GM12878 (cell line): ENCODE results near the gene GABPB2. TPM values are rescaled to one million over a fixed set of nuclear protein-coding genes. Genes with fewer than 3 reads are reported as not detected.
A peak's percentile ranks its signal among the peaks of the same experiment; 100 is the strongest.

Experiments used
- ATAC-seq: fragments of 200-7000 bp; cut with Tn5 transposase; 3 replicates; pipeline ENCODE4 v1.9.1; 2020; ENCODE audit warnings: mild to moderate bottlenecking, moderate library complexity
- BruUV-seq: library from RNA; stranded (reverse); fragments of 400-500 nt; replicated peaks from 2 replicates; lab custom pipeline; 2021; lab: Mats Ljungman, UMichigan
- CTCF ChIA-PET: fragments of 300-600 bp; sonication (Branson Sonifier 250); formaldehyde crosslinking; extraction: SDS; loops from one replicate; lab custom pipeline; 2021; ENCODE audit warnings: inconsistent platforms; lab: Yijun Ruan, JAX
- POLR2A ChIA-PET: fragments of 350-600 bp; formaldehyde crosslinking; extraction: SDS; loops from one replicate; lab custom pipeline; 2021; ENCODE audit warnings: inconsistent platforms; lab: Charles Lee
- RAD21 ChIA-PET: fragments of 300-600 bp; sonication (Branson Sonifier 250); formaldehyde crosslinking; loops from one replicate; lab custom pipeline; 2023; ENCODE audit warnings: antibody characterized with exemption; ENCODE audit not compliant: unreplicated experiment; lab: Charles Lee
- SMC1A ChIA-PET: fragments of 300-600 bp; sonication (Branson Sonifier 250); formaldehyde crosslinking; loops from one replicate; lab custom pipeline; 2023; ENCODE audit not compliant: unreplicated experiment, uncharacterized antibody; lab: Charles Lee
- DNase-seq: peaks from one replicate; pipeline ENCODE4 v3.0.0-alpha.2; 2011; ENCODE audit warnings: low read depth, low spot score
- FAIRE-seq: peaks from 3 replicates; lab custom pipeline; 2011; peaks lifted over from hg19 to GRCh38; lab: Jason Lieb, UNC
- H2AFZ ChIP-seq: 2 replicates; pipeline ENCODE4 v1.6.0; 2011; ENCODE audit warnings: low read depth, low read length, control low read depth; ENCODE audit not compliant: control insufficient read depth
- H3K27ac ChIP-seq: 2 replicates; pipeline ENCODE4 v1.5.1; 2011; ENCODE audit warnings: control low read depth; ENCODE audit not compliant: control insufficient read depth, insufficient read depth
- H3K27me3 ChIP-seq, 2 experiments: replicated peaks in 1 of 2; 2 replicates each; pipeline versions ENCODE4 v1.6.0 to v1.6.1; 2011; ENCODE audit warnings: low read length in 1 of 2; ENCODE audit not compliant: control insufficient read depth in 2 of 2, insufficient read depth in 2 of 2
- H3K36me3 ChIP-seq, 2 experiments: 2 replicates each; pipeline ENCODE4 v1.5.1; 2011; ENCODE audit warnings: low read length in 1 of 2; ENCODE audit not compliant: control insufficient read depth in 2 of 2, insufficient read depth in 2 of 2
- H3K4me1 ChIP-seq: 2 replicates; pipeline ENCODE4 v1.6.1; 2011; ENCODE audit warnings: mild to moderate bottlenecking, low read length, moderate library complexity, mixed read lengths; ENCODE audit not compliant: control insufficient read depth, insufficient read depth
- H3K4me2 ChIP-seq: 2 replicates; pipeline ENCODE4 v1.6.0; 2011; ENCODE audit warnings: control low read depth; ENCODE audit not compliant: control insufficient read depth, insufficient read depth
- H3K4me3 ChIP-seq: fragments of 200-600 bp; sonication (generic); 2 replicates; pipeline ENCODE4 v1.5.1; 2016
- H3K79me2 ChIP-seq: 2 replicates; pipeline ENCODE4 v1.6.0; 2011; ENCODE audit warnings: low read length; ENCODE audit not compliant: control insufficient read depth, insufficient read depth
- H3K9ac ChIP-seq: 2 replicates; pipeline ENCODE4 v1.8.0; 2011; ENCODE audit warnings: low read length, control low read depth, mixed read lengths; ENCODE audit not compliant: control insufficient read depth, insufficient read depth
- H3K9me3 ChIP-seq: replicated peaks from 3 replicates; pipeline ENCODE4 v1.5.1; 2011; ENCODE audit warnings: mild to moderate bottlenecking, low read length; ENCODE audit not compliant: control insufficient read depth, insufficient read depth
- H4K20me1 ChIP-seq: 2 replicates; pipeline ENCODE4 v1.6.0; 2011; ENCODE audit not compliant: control insufficient read depth, insufficient read depth
- BCLAF1 ChIP-seq: fragments of 450-650 bp; IDR thresholded peaks from 2 replicates; pipeline ENCODE4 v1.6.1; 2017; ENCODE audit warnings: antibody characterized with exemption, mild to moderate bottlenecking, moderate library complexity
- DPF2 ChIP-seq: fragments of 450-650 bp; IDR thresholded peaks from 2 replicates; pipeline ENCODE4 v1.6.1; 2017; ENCODE audit warnings: mild to moderate bottlenecking
- IRF4 ChIP-seq: IDR thresholded peaks from 2 replicates; pipeline ENCODE4 v1.6.1; 2011; ENCODE audit warnings: low read depth, low read length
- NR2F1 ChIP-seq: fragments of 450-650 bp; conservative IDR thresholded peaks from 2 replicates; pipeline ENCODE4 v1.6.1; 2017; ENCODE audit warnings: mild to moderate bottlenecking
- POLR2AphosphoS5 ChIP-seq: IDR thresholded peaks from 2 replicates; pipeline ENCODE4 v1.6.1; 2011; ENCODE audit warnings: mild to moderate bottlenecking, low read length, inconsistent platforms
- SKIL ChIP-seq: fragments of 450-650 bp; IDR thresholded peaks from 2 replicates; pipeline ENCODE4 v1.6.1; 2017; ENCODE audit warnings: mild to moderate bottlenecking, low read depth, inconsistent platforms; ENCODE audit not compliant: poor library complexity, severe bottlenecking
- TCF3 ChIP-seq: IDR thresholded peaks from 2 replicates; pipeline ENCODE4 v1.6.1; 2012; ENCODE audit warnings: low read depth, mild to moderate bottlenecking, low read length, borderline replicate concordance; ENCODE audit not compliant: insufficient read depth
- ZBTB11 ChIP-seq: fragments of 450-650 bp; formaldehyde crosslinking; IDR thresholded peaks from 2 replicates; pipeline ENCODE4 v1.5.0; 2022; ENCODE audit warnings: mild to moderate bottlenecking, missing genetic modification characterization
- WGBS: methylation state at CpG from one replicate; pipeline ENCODE4 v1.1.6; 2016; ENCODE audit warnings: low lambda C conversion rate; ENCODE audit not compliant: insufficient replicate concordance, insufficient coverage; ENCODE audit errors: missing lambda C conversion rate; 5-methylcytosine and 5-hydroxymethylcytosine counted together
- in situ Hi-C: fragments of 300-500 bp; cut with MboI; formaldehyde crosslinking; loops from 9 replicates; pipeline ENCODE4 v1.14.3; 2018; ENCODE audit warnings: mixed read lengths
- intact Hi-C: fragments of 100-400 bp; cut with micrococcal nuclease; formaldehyde crosslinking; loops from one replicate; pipeline ENCODE4 v1.14.2; 2022; ENCODE audit not compliant: unreplicated experiment
- polyA plus RNA-seq, 11 experiments: library from polyadenylated mRNA; depleted of rRNA in 4 of 11; unstranded in 6 of 11; stranded (reverse) in 5 of 11; fragments of >200 nt; fragmentation: Nextera tagmentation in 4 of 11; fragmentation: Illumina TruSeq in 1 of 11; extraction: Ambion mirVana in 4 of 11; extraction: Trizol in 1 of 11; gene quantifications; 1 replicate in 1 of 11; 2 replicates in 10 of 11; pipeline versions ENCODE4 v1.2.1 to v1.2.3, GENCODE V29; 2011 to 2016; ENCODE audit warnings: inconsistent platforms in 2 of 11, missing spikeins in 2 of 11, low read depth in 1 of 11
- total RNA-seq, 4 experiments: library from RNA; depleted of rRNA in 3 of 4; stranded (reverse); fragments of >200 nt in 3 of 4; fragmentation: Illumina TruSeq in 1 of 4; extraction: Trizol in 1 of 4; gene quantifications; 2 replicates each; pipeline versions ENCODE4 v1.2.1 to v1.2.3, GENCODE V29; 2013 to 2021
- TF ChIP-seq, protein P1 (sequence below): IDR thresholded peaks from 2 replicates; pipeline ENCODE4 v1.6.1; 2012; ENCODE audit warnings: low read depth, low read length, improper control_type of control experiment

Gene GABPB2
- total and polyA plus RNA-seq, 10 of the 15 experiments (the other 5 are each of a cell fraction or from before 2014, with no cell fraction given) = 2.3 to 10.5 (median 6.9) TPM

DNA sequence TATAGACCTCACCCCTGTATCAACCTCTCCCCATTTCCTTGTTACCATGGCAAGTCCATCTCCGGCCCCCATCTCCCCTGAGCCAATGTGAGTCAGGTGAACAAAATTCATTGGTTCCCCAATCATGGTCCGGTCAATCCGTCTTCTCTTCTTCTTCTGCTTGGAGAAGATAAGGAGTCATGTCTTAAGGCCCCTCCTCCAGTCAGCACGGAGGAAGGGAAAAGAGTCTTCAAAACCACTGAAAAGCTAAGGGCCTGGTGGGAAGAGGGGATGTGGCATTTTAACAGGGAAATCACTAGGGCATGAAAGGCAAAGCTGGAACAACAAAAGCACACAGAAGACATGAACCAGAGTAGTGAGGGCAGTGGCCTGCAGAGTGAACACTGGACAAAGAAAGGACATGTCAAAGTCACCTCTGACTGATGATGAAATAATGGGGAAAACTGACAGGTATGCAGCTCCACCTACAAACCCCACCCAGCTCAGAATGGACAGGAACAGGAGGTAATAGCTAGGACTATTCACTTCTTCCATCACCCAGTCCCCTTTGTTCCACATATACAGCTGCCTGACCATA, 15.5 kb upstream of the GABPB2 start:
- RAD21 ChIA-PET = interaction anchor here (0.8 kb wide), 1 partner anchor 60 kb away, joined by 3 read pairs; no protein-coding TSS in a partner anchor
- in situ Hi-C loops = no loop called here
- TF ChIP-seq BCLAF1 = no peak
- TF ChIP-seq SKIL = no peak
- TF ChIP-seq TCF3 = no peak
- TF ChIP-seq, protein P1, sequence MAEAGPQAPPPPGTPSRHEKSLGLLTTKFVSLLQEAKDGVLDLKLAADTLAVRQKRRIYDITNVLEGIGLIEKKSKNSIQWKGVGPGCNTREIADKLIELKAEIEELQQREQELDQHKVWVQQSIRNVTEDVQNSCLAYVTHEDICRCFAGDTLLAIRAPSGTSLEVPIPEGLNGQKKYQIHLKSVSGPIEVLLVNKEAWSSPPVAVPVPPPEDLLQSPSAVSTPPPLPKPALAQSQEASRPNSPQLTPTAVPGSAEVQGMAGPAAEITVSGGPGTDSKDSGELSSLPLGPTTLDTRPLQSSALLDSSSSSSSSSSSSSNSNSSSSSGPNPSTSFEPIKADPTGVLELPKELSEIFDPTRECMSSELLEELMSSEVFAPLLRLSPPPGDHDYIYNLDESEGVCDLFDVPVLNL = no peak
- no peak for TF ChIP-seq IRF4
- TF ChIP-seq ZBTB11 (CRISPR knock-in tag) = 0 out of 2 replicates have a peak, but pooled peaks have one; percentile 11
- no peak for TF ChIP-seq DPF2
- 0 out of 2 replicates have a peak, but pooled peaks have one; percentile 17 for TF ChIP-seq POLR2AphosphoS5
- no peak for TF ChIP-seq NR2F1

More for the DNA sequence above, 15.5 kb upstream of the GABPB2 start:
- Histone ChIP-seq H3K36me3 (peaks cover 14 to 44% of the 10 kb centered on the region in 2 experiments), H3K27me3 (no peaks in the 10 kb centered on the region), H3K4me3 (no peak overlapping the region), H3K4me2 (peak overlapping the region; percentile 74; the same call in 1 of the 2 replicates), H3K9ac (peak overlapping the region; percentile 28; the same call in 1 of the 2 replicates), H2AFZ (no peak overlapping the region), H3K4me1 (peaks cover 24% of the 10 kb centered on the region), H3K9me3 (no peaks in the 10 kb centered on the region), H3K27ac (peak overlapping the region; percentile 97; the same call in 1 of the 2 replicates), H4K20me1 (peaks cover 3% of the 10 kb centered on the region; the same call in 1 of the 2 replicates), H3K79me2 (peaks cover 51% of the 10 kb centered on the region)
- POLR2A ChIA-PET = interaction anchor here (0.6 to 1.2 kb wide), 2 partner anchors 11 to 462 kb away, joined by 4 read pairs; no protein-coding TSS in a partner anchor
- FAIRE-seq (no peak), ATAC-seq (no peak), DNase-seq (no peak)
- no TSS peak for BruUV-seq
- intact Hi-C loops = no loop called here
- SMC1A ChIA-PET = interaction anchor here (1.2 to 1.4 kb wide), 2 partner anchors 13 to 45 kb away, joined by 4 read pairs; no protein-coding TSS in a partner anchor
- 84% methylated on average over 4 of the region's 4 CpGs for WGBS
- CTCF ChIA-PET = interaction anchor here (0.9 to 4.1 kb wide), 5 partner anchors 10 to 102 kb away, joined by 3 to 12 read pairs (median 4); partner anchors contain the start of gene TNFAIP8L2
